HG03378 (cell line): ENCODE measurements around the gene SEC16A.
"Not testable (repeated sequence)": the region's sequence is repeated elsewhere in the genome, so short reads cannot be mapped to it uniquely, and the experiment has no call there.

Experiments used
- ATAC-seq: cut with Tn5 transposase; IDR thresholded peaks from one replicate; pipeline ENCODE4 v1.9.1; 2021; ENCODE audit warnings: mild to moderate bottlenecking, moderate library complexity; ENCODE audit not compliant: unreplicated experiment

The SEC16A gene

GRCh38 chr9:136425367-136425766 is 57.5 kb downstream of the SEC16A start:
- ATAC-seq = not testable (repeated sequence)

- no peak for ATAC-seq
These were observed 58.0 kb downstream of the SEC16A start for GRCh38 chr9:136424750-136425362.

GRCh38 chr9:136423432-136424146 is 59.3 kb downstream of the SEC16A start:
- no peak for ATAC-seq

- no peak for ATAC-seq
These were observed 60.0 kb downstream of the SEC16A start for GRCh38 chr9:136422876-136423275.

- ATAC-seq = no peak
These were observed 61.0 kb downstream of the SEC16A start for GRCh38 chr9:136421791-136422190.

- no peak for ATAC-seq
These were observed 63.8 kb downstream of the SEC16A start for GRCh38 chr9:136419092-136419420.

GRCh38 chr9:136418182-136419091 is 64.4 kb downstream of the SEC16A start:
- ATAC-seq = no peak

- no peak for ATAC-seq
These were observed 65.9 kb downstream of the SEC16A start for GRCh38 chr9:136416914-136417313.

GRCh38 chr9:136416427-136416826 is 66.4 kb downstream of the SEC16A start:
- no peak for ATAC-seq

GRCh38 chr9:136412962-136413361 is 69.9 kb downstream of the SEC16A start:
- ATAC-seq = no peak

GRCh38 chr9:136411378-136411777 is 71.5 kb downstream of the SEC16A start:
- ATAC-seq = no peak

GRCh38 chr9:136410500-136411287 is 72.1 kb downstream of the SEC16A start, which contains the start of the genes ENTR1 and PMPCA:
Gene ENTR1, minus strand, starts transcription at chr9:136410614. Its CDS starts 217 bp downstream, at chr9:136410397.
Gene PMPCA, plus strand, starts transcription at chr9:136410658. Its CDS starts 11 bp downstream, at chr9:136410669.
- ATAC-seq = peak; percentile 50

GRCh38 chr9:136409557-136410455 is 73.0 kb downstream of the SEC16A start:
- no peak for ATAC-seq

- ATAC-seq = no peak
These were observed 74.9 kb downstream of the SEC16A start for GRCh38 chr9:136407911-136408310.

GRCh38 chr9:136407061-136407460 is 75.8 kb downstream of the SEC16A start:
- not testable (repeated sequence) for ATAC-seq

GRCh38 chr9:136405904-136406303 is 76.9 kb downstream of the SEC16A start:
- not testable (repeated sequence) for ATAC-seq

- no peak for ATAC-seq
These were observed 77.4 kb downstream of the SEC16A start for GRCh38 chr9:136405481-136405880.

GRCh38 chr9:136404801-136405136 is 78.1 kb downstream of the SEC16A start:
- no peak for ATAC-seq

- no peak for ATAC-seq
These were observed 78.7 kb downstream of the SEC16A start for GRCh38 chr9:136403915-136404800.
